HL-60 (cell line): Measurements from ENCODE around the gene FYN.

Experiments
- POLR2AphosphoS5 ChIP-seq: IDR thresholded peaks from 2 replicates; pipeline ENCODE4 v1.6.1; 2012; ENCODE audit warnings: low read depth
- TF ChIP-seq, protein P1 (sequence below): IDR thresholded peaks from one replicate; pipeline ENCODE4 v1.5.1; 2011; ENCODE audit warnings: low read length, control low read depth, inconsistent platforms; ENCODE audit not compliant: insufficient read depth

DNA sequence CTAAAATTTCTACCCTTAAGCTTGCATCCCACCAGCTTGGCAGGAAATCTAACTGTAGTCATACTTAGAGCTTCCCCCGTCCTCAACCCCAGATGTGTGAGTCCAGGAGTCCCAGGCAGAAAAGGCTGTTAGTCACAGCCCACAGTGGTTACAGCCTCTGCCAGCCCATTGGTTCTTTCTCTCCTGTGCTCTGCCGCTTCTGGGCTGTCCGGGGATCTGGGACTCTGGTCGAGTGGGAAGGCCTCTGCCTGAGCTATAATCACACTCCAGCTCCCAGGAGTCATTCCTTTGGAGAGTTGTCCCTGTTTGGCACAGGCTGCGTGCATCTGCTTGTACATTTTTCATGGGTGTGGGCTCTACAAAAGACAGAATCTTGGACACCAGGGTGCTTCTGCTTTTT is 45.6 kb upstream of the FYN start:
- TF ChIP-seq, protein P1, sequence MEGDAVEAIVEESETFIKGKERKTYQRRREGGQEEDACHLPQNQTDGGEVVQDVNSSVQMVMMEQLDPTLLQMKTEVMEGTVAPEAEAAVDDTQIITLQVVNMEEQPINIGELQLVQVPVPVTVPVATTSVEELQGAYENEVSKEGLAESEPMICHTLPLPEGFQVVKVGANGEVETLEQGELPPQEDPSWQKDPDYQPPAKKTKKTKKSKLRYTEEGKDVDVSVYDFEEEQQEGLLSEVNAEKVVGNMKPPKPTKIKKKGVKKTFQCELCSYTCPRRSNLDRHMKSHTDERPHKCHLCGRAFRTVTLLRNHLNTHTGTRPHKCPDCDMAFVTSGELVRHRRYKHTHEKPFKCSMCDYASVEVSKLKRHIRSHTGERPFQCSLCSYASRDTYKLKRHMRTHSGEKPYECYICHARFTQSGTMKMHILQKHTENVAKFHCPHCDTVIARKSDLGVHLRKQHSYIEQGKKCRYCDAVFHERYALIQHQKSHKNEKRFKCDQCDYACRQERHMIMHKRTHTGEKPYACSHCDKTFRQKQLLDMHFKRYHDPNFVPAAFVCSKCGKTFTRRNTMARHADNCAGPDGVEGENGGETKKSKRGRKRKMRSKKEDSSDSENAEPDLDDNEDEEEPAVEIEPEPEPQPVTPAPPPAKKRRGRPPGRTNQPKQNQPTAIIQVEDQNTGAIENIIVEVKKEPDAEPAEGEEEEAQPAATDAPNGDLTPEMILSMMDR = no peak
- TF ChIP-seq POLR2AphosphoS5 = no peak
